AG04450 (cell line): ENCODE data around the gene RAB1B. TPM values are rescaled to one million over a fixed set of nuclear protein-coding genes. Genes with fewer than 3 reads are reported as not detected.

Experiments
- CTCF ChIA-PET: fragments of 300-600, 350-600 bp; formaldehyde crosslinking; extraction: SDS; loops from one replicate; lab custom pipeline; 2022; ENCODE audit warnings: antibody characterized with exemption, inconsistent platforms; lab: Charles Lee
- POLR2A ChIA-PET: fragments of 350-600 bp; formaldehyde crosslinking; extraction: SDS; loops from one replicate; lab custom pipeline; 2021; ENCODE audit warnings: antibody characterized with exemption, inconsistent platforms; lab: Yijun Ruan, JAX
- DNase-seq: peaks from one replicate; pipeline ENCODE4 v3.0.0-alpha.2; 2011; ENCODE audit warnings: low read depth, low spot score
- H3K27ac ChIP-seq: one replicate; pipeline ENCODE4 v1.5.1; 2012; ENCODE audit warnings: low read depth, low read length, control low read depth
- H3K27me3 ChIP-seq: one replicate; pipeline ENCODE4 v1.6.0; 2012; ENCODE audit warnings: low read length; ENCODE audit not compliant: control insufficient read depth, insufficient read depth
- H3K4me3 ChIP-seq: 2 replicates; pipeline ENCODE4 v1.5.1; 2011; ENCODE audit warnings: mild to moderate bottlenecking, low read depth, low read length, control low read depth
- H3K9me3 ChIP-seq: 2 replicates; pipeline ENCODE4 v1.5.1; 2012; ENCODE audit warnings: low read length; ENCODE audit not compliant: control insufficient read depth, insufficient read depth
- polyA plus RNA-seq: library from polyadenylated mRNA; depleted of rRNA; stranded (reverse); fragments of >200 nt; gene quantifications from 2 replicates; pipeline ENCODE4 v1.2.3, GENCODE V29; 2011
- TF ChIP-seq, protein P1 (sequence below): IDR thresholded peaks from 2 replicates; pipeline ENCODE4 v1.5.1; 2011; ENCODE audit warnings: low read depth, low read length, control low read depth, inconsistent platforms

Gene RAB1B
- polyA plus RNA-seq, 1 experiment, result 127 TPM

DNA sequence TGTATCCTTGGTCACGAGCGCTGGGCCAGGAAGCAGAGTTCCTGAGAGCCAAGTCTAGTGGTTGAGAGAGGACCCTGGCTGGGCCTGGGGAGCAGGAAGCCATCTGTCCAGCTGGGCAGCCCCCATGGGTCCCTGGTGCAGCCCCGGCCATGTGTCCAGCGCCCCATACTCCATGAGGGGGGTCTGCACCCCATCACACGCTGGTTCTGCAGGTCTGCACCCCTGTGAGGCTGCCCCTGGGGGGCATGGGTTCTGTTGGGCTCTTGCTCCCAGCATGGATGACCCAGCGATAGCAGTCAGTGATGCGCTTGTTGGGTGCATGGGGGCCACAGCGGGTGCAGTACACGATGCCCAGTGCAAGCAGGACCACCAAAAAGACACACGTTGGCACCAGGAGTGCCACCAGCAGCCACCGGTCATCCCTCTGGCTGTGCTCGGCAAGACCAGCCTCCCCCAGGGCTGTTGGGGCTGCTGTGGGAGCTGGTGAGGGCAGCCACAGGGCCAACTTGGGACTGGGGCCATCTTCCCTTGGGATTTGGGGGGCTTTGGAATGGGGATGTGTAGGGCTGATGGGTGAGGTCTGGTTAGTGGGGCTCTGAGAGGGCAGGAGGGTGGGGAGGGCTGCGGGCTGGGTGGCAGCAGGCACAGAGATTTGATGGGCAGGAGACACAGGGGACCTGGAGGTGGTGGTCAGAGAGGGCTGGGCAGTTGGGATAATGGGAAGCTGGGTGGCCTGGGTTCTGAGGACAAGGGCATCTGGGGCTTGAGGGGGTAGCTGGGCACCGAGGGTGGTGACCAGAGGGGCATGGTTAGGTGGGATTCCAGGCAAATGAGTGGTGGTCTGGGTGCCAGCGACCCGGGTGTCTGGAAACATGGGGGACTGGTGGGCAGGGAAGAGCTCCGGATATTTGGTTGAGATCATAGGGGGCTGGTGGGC lies 46.4 kb downstream of the RAB1B start:
- DNase-seq, result no peak
- CTCF ChIA-PET, result interaction anchor here (1.0 to 3.9 kb wide), 2 partner anchors 16 to 21 kb away, joined by 5 to 62 read pairs; partner anchors contain the start of gene RIN1
- TF ChIP-seq, protein P1, sequence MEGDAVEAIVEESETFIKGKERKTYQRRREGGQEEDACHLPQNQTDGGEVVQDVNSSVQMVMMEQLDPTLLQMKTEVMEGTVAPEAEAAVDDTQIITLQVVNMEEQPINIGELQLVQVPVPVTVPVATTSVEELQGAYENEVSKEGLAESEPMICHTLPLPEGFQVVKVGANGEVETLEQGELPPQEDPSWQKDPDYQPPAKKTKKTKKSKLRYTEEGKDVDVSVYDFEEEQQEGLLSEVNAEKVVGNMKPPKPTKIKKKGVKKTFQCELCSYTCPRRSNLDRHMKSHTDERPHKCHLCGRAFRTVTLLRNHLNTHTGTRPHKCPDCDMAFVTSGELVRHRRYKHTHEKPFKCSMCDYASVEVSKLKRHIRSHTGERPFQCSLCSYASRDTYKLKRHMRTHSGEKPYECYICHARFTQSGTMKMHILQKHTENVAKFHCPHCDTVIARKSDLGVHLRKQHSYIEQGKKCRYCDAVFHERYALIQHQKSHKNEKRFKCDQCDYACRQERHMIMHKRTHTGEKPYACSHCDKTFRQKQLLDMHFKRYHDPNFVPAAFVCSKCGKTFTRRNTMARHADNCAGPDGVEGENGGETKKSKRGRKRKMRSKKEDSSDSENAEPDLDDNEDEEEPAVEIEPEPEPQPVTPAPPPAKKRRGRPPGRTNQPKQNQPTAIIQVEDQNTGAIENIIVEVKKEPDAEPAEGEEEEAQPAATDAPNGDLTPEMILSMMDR, result no peak
- peak overlapping the region; percentile 97 for H3K27ac ChIP-seq
- POLR2A ChIA-PET, result interaction anchor here (1.5 to 1.9 kb wide), 2 partner anchors 12 to 20 kb away, joined by 5 read pairs; no protein-coding TSS in a partner anchor
- peaks cover 8% of the 10 kb centered on the region; the same call in 1 of the 2 replicates for H3K9me3 ChIP-seq
- peak overlapping the region; percentile 87 for H3K4me3 ChIP-seq
- no peaks in the 10 kb centered on the region for H3K27me3 ChIP-seq

DNA sequence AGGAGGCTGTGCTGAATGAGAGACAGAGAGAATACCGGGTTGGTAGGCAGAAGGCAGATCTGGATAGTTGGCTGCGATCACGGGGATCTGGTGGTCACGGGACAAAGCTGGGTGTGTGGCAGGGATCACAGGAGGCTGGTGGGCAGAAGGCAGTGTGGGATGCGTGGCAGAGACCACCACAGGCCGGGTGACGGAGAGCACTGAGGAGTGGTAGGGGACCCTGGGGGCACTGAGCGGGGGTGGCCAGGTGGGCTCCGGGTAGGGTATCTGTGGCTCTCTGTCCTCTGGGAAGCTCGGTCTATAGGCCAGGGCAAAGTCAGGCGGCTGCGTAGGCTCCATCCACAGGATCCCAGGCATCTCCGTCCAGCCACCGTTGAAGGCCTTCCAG lies 47.1 kb downstream of the RAB1B start:
- CTCF ChIA-PET, result interaction anchor here (1.0 kb wide), 1 partner anchor 21 kb away, joined by 5 read pairs; the partner anchor contains the start of gene RIN1

DNA sequence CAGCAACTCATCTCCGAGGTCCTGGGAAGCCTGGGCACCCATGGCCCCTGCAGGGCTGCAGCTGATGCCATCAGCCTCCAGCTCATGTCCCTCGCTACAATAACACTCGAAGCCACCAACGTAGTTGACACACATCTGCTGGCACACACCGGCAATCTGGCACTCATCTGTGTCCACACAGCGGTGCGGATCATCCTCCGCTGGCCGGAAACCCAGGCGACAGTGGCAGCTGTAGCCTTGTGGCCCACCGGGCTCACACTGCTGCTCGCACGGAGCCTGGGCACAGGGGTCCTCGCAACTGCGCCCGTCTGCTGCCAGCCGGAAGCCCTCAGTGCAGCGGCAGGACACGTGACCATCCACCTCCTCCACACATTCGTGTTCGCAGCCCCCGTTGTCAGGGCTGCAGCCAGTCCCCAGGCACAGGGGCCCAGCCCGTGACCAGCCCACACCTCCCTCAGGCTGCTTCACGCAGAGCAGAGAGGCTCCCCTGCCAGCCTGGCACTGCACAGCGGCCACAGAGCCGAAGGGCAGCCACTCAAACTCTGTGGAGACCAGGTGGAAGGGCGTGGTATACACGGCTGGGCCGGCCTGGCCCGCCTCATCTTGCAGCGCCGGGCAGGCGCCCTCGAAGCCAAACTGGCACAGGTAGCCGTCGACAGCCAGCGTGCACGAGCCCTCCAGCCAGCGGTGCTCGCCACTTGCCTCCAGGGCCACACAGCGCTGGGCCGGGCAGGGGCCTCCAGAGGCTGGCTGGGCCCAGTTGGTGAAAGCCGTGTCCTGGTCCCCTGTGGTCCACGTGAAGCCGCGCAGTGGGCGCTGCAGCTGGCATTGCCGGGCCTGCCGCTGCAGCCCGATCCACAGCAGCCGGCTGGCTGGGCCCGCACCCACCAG lies 47.7 kb downstream of the RAB1B start:
- H3K4me3 ChIP-seq, result peak overlapping the region; percentile 87
- POLR2A ChIA-PET, result interaction anchor here (0.6 to 2.8 kb wide), 11 partner anchors 9 to 180 kb away, joined by 3 to 56 read pairs (median 5); partner anchors contain the start of genes B4GAT1, RIN1 and YIF1A
- H3K27me3 ChIP-seq, result no peaks in the 10 kb centered on the region
- DNase-seq, result no peak
- H3K9me3 ChIP-seq, result peaks cover 8% of the 10 kb centered on the region; the same call in 1 of the 2 replicates
- TF ChIP-seq, protein P1, result no peak
- peak overlapping the region; percentile 21 for H3K27ac ChIP-seq
- CTCF ChIA-PET, result interaction anchor here (0.6 to 1.0 kb wide), 4 partner anchors 11 to 36 kb away, joined by 4 to 6 read pairs (median 5); partner anchors contain the start of gene RIN1

More for the DNA sequence above, 47.1 kb downstream of the RAB1B start:
- Histone ChIP-seq H3K4me3 (peak overlapping the region; percentile 87), H3K27ac (peak overlapping the region; percentile 97), H3K27me3 (no peaks in the 10 kb centered on the region), H3K9me3 (peaks cover 8% of the 10 kb centered on the region; the same call in 1 of the 2 replicates)
- DNase-seq, result no peak
- TF ChIP-seq, protein P1, result no peak
- POLR2A ChIA-PET, result interaction anchor here (1.5 to 1.9 kb wide), 3 partner anchors 11 to 20 kb away, joined by 5 to 10 read pairs (median 5); no protein-coding TSS in a partner anchor

DNA sequence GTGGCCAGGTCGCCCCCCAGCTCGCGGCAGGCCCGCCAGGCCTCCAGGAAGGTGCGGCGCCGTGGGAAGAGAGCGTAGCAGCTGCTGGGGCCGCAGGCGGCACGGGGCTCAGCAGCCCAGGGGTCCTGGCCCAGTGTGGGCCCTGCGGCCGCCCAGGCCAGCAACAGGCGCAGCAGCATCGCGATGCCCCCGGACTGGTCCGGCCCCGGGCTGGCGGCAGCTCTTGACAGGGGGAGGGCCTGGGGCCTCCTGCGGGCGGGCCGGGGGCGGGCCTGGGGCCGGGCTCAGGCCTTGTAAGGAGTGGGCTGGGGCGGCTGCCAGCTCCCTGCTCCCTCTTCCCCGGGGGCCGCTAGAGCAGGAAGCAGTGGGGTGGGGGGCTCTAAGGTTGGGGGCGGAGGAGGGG lies 48.4 kb downstream of the RAB1B start, which contains the start of gene CD248:
TSS of gene CD248 (minus strand) at position 196 of the 403 bp plus-strand sequence. CDS start at position 179, 17 bp downstream.
- Histone ChIP-seq H3K27me3 (no peaks in the 10 kb centered on the region), H3K27ac (peak within 1 kb of the TSS; percentile 99), H3K9me3 (peaks cover 8% of the 10 kb centered on the region; the same call in 1 of the 2 replicates), H3K4me3 (peak within 1 kb of the TSS; percentile 87)
- no peak for DNase-seq
- TF ChIP-seq, protein P1, result no peak
- CTCF ChIA-PET, result interaction anchor here (0.6 to 1.7 kb wide), 4 partner anchors 10 to 36 kb away, joined by 4 to 8 read pairs (median 6); partner anchors contain the start of gene RIN1
- POLR2A ChIA-PET, result interaction anchor here (0.5 to 2.8 kb wide), 10 partner anchors 8 to 819 kb away, joined by 3 to 56 read pairs (median 10); partner anchors contain the start of genes B4GAT1, RIN1 and YIF1A
